ENCODE results near the gene VSNL1. TPM values are rescaled to one million over a fixed set of nuclear protein-coding genes. Genes with fewer than 3 reads are reported as not detected.

The VSNL1 gene
- total and polyA plus RNA-seq, 7 experiments from 2014 or later = not detected

GRCh38 chr2:17593841-17594491, 53.5 kb downstream of the VSNL1 start:
- no peaks in the 10 kb centered on the region for H3K9me3 ChIP-seq (ENCODE audit: control insufficient read depth in 2 of 3, low read length in 3 of 3)
- H3K9me3 Mint-ChIP-seq = no peaks in the 10 kb centered on the region
- H3K27ac ChIP-seq (ENCODE audit: low read depth, low read length) = no peak overlapping the region
- CTCF ChIA-PET = no interaction called here
- H3K4me3 ChIP-seq (ENCODE audit: low read length) = no peak overlapping the region
- no peaks in the 10 kb centered on the region for H3K36me3 ChIP-seq (ENCODE audit: control insufficient read depth in 2 of 3, insufficient read depth in 3 of 3, low read length in 3 of 3)
- intact Hi-C loops (cut with micrococcal nuclease) = no loop called here
- ATAC-seq = no peak
- no peak for DNase-seq
- H3K4me1 ChIP-seq (ENCODE audit: control insufficient read depth in 2 of 2, insufficient read depth in 2 of 2, low read length in 2 of 2) = no peaks in the 10 kb centered on the region
- POLR2A ChIA-PET = no interaction called here
- no peaks in the 10 kb centered on the region for H3K4me1 Mint-ChIP-seq
- H3K27me3 Mint-ChIP-seq = peaks cover 4 to 29% (median 11%) of the 10 kb centered on the region in 5 donors
- no peak overlapping the region for H3K4me3 Mint-ChIP-seq
- no peak overlapping the region for H3K27ac Mint-ChIP-seq
- H3K27me3 ChIP-seq (ENCODE audit: control insufficient read depth in 2 of 2, insufficient read depth in 2 of 2, low read length in 2 of 2) = no peaks in the 10 kb centered on the region
- H3K36me3 Mint-ChIP-seq = no peaks in the 10 kb centered on the region

DNA sequence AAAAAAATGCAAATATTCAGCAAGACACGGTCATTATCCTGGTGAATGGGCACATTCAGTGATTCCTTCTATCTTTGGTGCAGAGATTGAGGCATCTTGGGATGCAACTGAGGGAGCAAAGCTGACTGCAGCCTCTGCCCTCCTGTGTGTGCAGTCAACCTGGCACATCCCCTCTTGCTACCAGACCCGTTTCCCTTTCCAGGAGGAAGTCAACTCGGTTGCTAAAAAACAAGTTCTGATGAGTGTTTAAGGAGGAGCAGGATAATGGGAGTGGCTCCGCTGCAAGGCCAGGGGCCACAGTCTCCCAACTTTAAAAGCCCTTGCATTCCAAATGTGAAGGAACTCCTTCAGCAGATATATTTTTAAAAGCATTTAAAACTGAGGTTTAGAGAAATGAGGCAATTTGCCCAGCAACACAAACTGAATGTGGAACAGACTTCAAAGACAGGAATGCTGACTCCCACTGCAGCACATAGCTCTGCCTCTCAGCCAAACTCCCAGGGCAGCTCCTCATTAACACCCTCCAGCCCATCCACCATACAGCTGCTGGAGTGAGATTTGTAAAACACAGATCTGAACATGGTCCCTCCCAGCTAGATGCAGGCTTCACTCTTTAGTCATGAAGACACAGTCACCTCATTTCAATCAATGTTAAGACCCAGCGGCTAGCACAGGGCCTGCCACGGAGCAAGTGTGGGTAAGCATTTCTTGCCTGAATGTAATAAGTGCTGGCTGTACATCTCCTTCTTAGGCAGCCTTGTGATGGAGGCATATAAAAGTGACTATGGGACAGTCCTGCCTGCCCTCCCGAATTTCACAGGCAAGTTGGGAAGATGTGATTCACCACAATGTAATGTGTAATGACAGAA, 54.3 kb downstream of the VSNL1 start:
- no peak for DNase-seq
- H3K4me1 ChIP-seq (ENCODE audit: control insufficient read depth in 2 of 2, insufficient read depth in 2 of 2, low read length in 2 of 2) = no peaks in the 10 kb centered on the region
- no peaks in the 10 kb centered on the region for H3K36me3 ChIP-seq (ENCODE audit: control insufficient read depth in 2 of 3, insufficient read depth in 3 of 3, low read length in 3 of 3)
- H3K27me3 Mint-ChIP-seq = peaks cover 4 to 26% (median 7%) of the 10 kb centered on the region in 5 donors
- H3K4me3 Mint-ChIP-seq = no peak overlapping the region
- intact Hi-C loops (cut with micrococcal nuclease) = no loop called here
- H3K27ac ChIP-seq (ENCODE audit: low read depth, low read length) = no peak overlapping the region
- H3K4me1 Mint-ChIP-seq = no peaks in the 10 kb centered on the region
- H3K9me3 Mint-ChIP-seq = no peaks in the 10 kb centered on the region
- H3K4me3 ChIP-seq (ENCODE audit: low read length) = no peak overlapping the region
- no peaks in the 10 kb centered on the region for H3K9me3 ChIP-seq (ENCODE audit: control insufficient read depth in 2 of 3, low read length in 3 of 3)
- H3K36me3 Mint-ChIP-seq = no peaks in the 10 kb centered on the region
- no peak for ATAC-seq
- ChIA-PET POLR2A (no interaction called here), CTCF (no interaction called here)
- H3K27ac Mint-ChIP-seq = no peak overlapping the region
- H3K27me3 ChIP-seq (ENCODE audit: control insufficient read depth in 2 of 2, insufficient read depth in 2 of 2, low read length in 2 of 2) = no peaks in the 10 kb centered on the region

DNA sequence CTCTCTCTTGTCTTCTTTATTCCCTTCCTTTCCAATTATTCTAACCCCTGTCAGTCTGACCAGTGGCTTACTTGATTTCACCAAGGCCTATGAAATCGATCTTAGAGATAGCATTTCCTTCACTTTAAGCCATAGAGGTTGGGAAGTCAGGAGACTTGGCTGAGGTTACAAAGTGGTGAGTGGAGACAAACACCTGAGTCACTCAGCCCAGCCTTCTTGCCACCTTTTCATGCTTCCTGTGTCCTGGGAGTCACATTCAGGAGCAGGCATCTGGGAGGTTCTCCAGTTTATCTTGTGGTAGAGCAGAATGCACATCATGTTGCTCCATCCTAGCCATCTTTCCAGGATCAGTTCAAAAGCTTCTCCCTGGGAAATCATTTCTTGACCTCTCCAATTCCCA, 59.1 kb downstream of the VSNL1 start:
- Histone ChIP-seq H3K9me3 (ENCODE audit: control insufficient read depth in 2 of 3, low read length in 3 of 3) (no peaks in the 10 kb centered on the region), H3K4me1 (ENCODE audit: control insufficient read depth in 2 of 2, insufficient read depth in 2 of 2, low read length in 2 of 2) (no peaks in the 10 kb centered on the region), H3K27ac (ENCODE audit: low read depth, low read length) (no peak overlapping the region), H3K36me3 (ENCODE audit: control insufficient read depth in 2 of 3, insufficient read depth in 3 of 3, low read length in 3 of 3) (no peaks in the 10 kb centered on the region), H3K27me3 (ENCODE audit: control insufficient read depth in 2 of 2, insufficient read depth in 2 of 2, low read length in 2 of 2) (no peaks in the 10 kb centered on the region), H3K4me3 (ENCODE audit: low read length) (no peak overlapping the region)
- Mint-ChIP-seq H3K4me3 (no peak overlapping the region), H3K9me3 (peaks cover 0 to 2% (median 0%) of the 10 kb centered on the region in 11 donors), H3K27me3 (peaks cover 7 to 18% (median 14%) of the 10 kb centered on the region in 5 donors), H3K4me1 (no peaks in the 10 kb centered on the region), H3K36me3 (no peaks in the 10 kb centered on the region), H3K27ac (no peak overlapping the region)
- intact Hi-C loops (cut with micrococcal nuclease) = no loop called here
- ATAC-seq = no peak
- no peak for DNase-seq
- ChIA-PET CTCF (no interaction called here), POLR2A (no interaction called here)

DNA sequence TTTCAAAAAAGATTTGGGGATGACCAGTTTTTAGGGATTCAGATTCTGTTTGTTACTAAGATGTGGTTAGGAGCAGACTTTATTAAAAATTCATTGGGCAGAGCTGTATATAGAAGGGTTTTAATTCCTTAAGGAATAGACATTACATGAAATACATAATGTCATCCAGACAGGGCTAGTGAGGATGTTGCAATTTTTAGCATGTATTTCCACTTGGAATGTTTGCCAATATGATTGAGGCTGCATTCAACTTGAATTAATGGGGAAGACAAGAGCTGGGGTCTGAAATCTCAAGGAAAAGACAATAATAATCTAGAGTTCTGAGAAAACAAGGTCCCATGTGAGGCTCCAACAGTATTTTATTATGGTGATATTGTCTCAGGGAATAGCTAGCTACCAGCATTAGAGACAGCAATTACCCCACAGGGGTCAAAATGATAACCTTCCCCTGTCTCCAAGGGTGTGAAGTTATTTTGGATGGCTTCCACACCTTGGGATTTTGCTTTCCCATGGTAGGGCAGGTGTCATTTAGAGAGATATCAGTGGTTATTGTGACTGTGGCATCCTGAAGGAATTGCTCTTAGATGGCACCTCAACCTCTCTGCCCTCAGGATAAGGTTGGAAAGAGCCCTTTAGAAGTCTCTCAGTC, 60.2 kb downstream of the VSNL1 start:
- no peak overlapping the region for H3K4me3 ChIP-seq (ENCODE audit: low read length)
- H3K36me3 Mint-ChIP-seq = no peaks in the 10 kb centered on the region
- peaks cover 0 to 2% (median 0%) of the 10 kb centered on the region in 11 donors for H3K9me3 Mint-ChIP-seq
- H3K27ac ChIP-seq (ENCODE audit: low read depth, low read length) = no peak overlapping the region
- H3K4me3 Mint-ChIP-seq = no peak overlapping the region
- no peaks in the 10 kb centered on the region for H3K4me1 ChIP-seq (ENCODE audit: control insufficient read depth in 2 of 2, insufficient read depth in 2 of 2, low read length in 2 of 2)
- no peaks in the 10 kb centered on the region for H3K9me3 ChIP-seq (ENCODE audit: control insufficient read depth in 2 of 3, low read length in 3 of 3)
- H3K27me3 ChIP-seq (ENCODE audit: control insufficient read depth in 2 of 2, insufficient read depth in 2 of 2, low read length in 2 of 2) = no peaks in the 10 kb centered on the region
- intact Hi-C loops (cut with micrococcal nuclease) = no loop called here
- ATAC-seq (no peak), DNase-seq (no peak)
- H3K36me3 ChIP-seq (ENCODE audit: control insufficient read depth in 2 of 3, insufficient read depth in 3 of 3, low read length in 3 of 3) = no peaks in the 10 kb centered on the region
- H3K27me3 Mint-ChIP-seq = peaks cover 7 to 24% (median 12%) of the 10 kb centered on the region in 5 donors
- no peaks in the 10 kb centered on the region for H3K4me1 Mint-ChIP-seq
- CTCF ChIA-PET = no interaction called here
- H3K27ac Mint-ChIP-seq = no peak overlapping the region
- POLR2A ChIA-PET = no interaction called here

DNA sequence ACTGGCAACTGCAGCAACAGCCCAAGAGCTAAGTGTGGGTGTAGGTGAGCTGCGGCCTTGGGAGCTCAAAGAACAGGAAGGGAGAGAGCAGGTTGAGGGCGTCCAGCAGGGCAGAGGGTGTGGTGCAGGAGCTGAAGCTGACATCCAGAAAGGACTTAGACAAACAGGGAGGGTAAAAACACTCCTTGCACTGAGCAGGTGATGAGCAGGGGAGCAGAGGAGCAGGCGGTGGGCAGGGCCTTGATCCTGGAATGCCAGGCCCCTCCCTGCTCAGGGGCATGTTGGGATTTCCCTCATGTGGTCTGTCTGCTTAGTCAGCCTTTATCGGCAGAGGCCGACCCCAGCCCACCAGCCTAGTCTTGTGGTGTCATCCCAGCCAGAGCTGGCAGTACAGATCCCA, 63.6 kb downstream of the VSNL1 start:
- Histone ChIP-seq H3K4me1 (ENCODE audit: control insufficient read depth in 2 of 2, insufficient read depth in 2 of 2, low read length in 2 of 2) (no peaks in the 10 kb centered on the region), H3K9me3 (ENCODE audit: control insufficient read depth in 2 of 3, low read length in 3 of 3) (no peaks in the 10 kb centered on the region), H3K27ac (ENCODE audit: low read depth, low read length) (no peak overlapping the region), H3K4me3 (ENCODE audit: low read length) (no peak overlapping the region), H3K27me3 (ENCODE audit: control insufficient read depth in 2 of 2, insufficient read depth in 2 of 2, low read length in 2 of 2) (no peaks in the 10 kb centered on the region), H3K36me3 (ENCODE audit: control insufficient read depth in 2 of 3, insufficient read depth in 3 of 3, low read length in 3 of 3) (no peaks in the 10 kb centered on the region)
- intact Hi-C loops (cut with micrococcal nuclease) = no loop called here
- Mint-ChIP-seq H3K36me3 (no peaks in the 10 kb centered on the region), H3K27ac (no peak overlapping the region), H3K4me3 (no peak overlapping the region), H3K27me3 (peaks cover under 1 to 19% (median 10%) of the 10 kb centered on the region in 5 donors), H3K9me3 (peaks cover 0 to 2% (median 0%) of the 10 kb centered on the region in 11 donors), H3K4me1 (no peaks in the 10 kb centered on the region)
- no peak for ATAC-seq
- POLR2A ChIA-PET = no interaction called here
- no peak for DNase-seq
- CTCF ChIA-PET = no interaction called here

- H3K27ac Mint-ChIP-seq = no peak overlapping the region
- no peak for DNase-seq
- Histone ChIP-seq H3K27ac (ENCODE audit: low read depth, low read length) (no peak overlapping the region), H3K9me3 (ENCODE audit: control insufficient read depth in 2 of 3, low read length in 3 of 3) (no peaks in the 10 kb centered on the region), H3K4me3 (ENCODE audit: low read length) (no peak overlapping the region), H3K36me3 (ENCODE audit: control insufficient read depth in 2 of 3, insufficient read depth in 3 of 3, low read length in 3 of 3) (no peaks in the 10 kb centered on the region), H3K4me1 (ENCODE audit: control insufficient read depth in 2 of 2, insufficient read depth in 2 of 2, low read length in 2 of 2) (no peaks in the 10 kb centered on the region), H3K27me3 (ENCODE audit: control insufficient read depth in 2 of 2, insufficient read depth in 2 of 2, low read length in 2 of 2) (no peaks in the 10 kb centered on the region)
- no peaks in the 10 kb centered on the region for H3K36me3 Mint-ChIP-seq
- peaks cover 0 to 2% (median 0%) of the 10 kb centered on the region in 11 donors for H3K9me3 Mint-ChIP-seq
- intact Hi-C loops (cut with micrococcal nuclease) = no loop called here
- H3K4me1 Mint-ChIP-seq = no peaks in the 10 kb centered on the region
- POLR2A ChIA-PET = no interaction called here
- H3K27me3 Mint-ChIP-seq = peaks cover 0 to 24% (median 10%) of the 10 kb centered on the region in 5 donors
- no peak for ATAC-seq
- H3K4me3 Mint-ChIP-seq = no peak overlapping the region
- CTCF ChIA-PET = no interaction called here
These were observed 65.2 kb downstream of the VSNL1 start for GRCh38 chr2:17605696-17606095.

All from naive thymus-derived CD4-positive, alpha-beta T cell (primary cell).